ENCODE measurements around the gene FOXN4. TPM values are rescaled to one million over a fixed set of nuclear protein-coding genes. Genes with fewer than 3 reads are reported as not detected.

FOXN4 gene
- total RNA-seq, 1 experiment from 2014 or later: 0.52 TPM

DNA sequence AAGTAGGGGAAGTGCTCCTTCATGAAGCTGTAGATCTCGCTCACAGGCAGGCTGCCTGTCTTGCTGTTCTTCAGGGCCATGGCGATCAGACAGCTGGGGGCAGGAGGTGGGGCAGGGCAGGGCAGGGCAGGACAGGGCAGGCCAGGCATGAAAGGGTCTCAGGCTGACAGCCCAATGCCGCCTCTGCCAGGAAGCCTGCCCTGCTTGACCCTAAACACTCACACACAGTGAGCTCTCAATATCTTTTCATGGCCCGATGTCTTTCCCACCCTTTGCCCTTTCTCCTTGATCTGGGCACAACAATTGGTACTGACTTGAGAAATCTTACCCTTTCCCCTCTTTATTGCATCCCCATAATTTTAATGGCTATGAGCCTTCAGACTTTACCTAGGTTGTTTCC lies 22.4 kb downstream of the FOXN4 start (continued):
- TF ChIP-seq, protein P1, sequence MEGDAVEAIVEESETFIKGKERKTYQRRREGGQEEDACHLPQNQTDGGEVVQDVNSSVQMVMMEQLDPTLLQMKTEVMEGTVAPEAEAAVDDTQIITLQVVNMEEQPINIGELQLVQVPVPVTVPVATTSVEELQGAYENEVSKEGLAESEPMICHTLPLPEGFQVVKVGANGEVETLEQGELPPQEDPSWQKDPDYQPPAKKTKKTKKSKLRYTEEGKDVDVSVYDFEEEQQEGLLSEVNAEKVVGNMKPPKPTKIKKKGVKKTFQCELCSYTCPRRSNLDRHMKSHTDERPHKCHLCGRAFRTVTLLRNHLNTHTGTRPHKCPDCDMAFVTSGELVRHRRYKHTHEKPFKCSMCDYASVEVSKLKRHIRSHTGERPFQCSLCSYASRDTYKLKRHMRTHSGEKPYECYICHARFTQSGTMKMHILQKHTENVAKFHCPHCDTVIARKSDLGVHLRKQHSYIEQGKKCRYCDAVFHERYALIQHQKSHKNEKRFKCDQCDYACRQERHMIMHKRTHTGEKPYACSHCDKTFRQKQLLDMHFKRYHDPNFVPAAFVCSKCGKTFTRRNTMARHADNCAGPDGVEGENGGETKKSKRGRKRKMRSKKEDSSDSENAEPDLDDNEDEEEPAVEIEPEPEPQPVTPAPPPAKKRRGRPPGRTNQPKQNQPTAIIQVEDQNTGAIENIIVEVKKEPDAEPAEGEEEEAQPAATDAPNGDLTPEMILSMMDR (IDR thresholded peaks at IDR 0.05 in 2 of 3, conservative IDR thresholded peaks at IDR 0.05 in 1 of 3; ENCODE audit: borderline replicate concordance in 1 of 3, insufficient read depth in 1 of 3, low read depth in 2 of 3, low read length in 2 of 3): no peak
- no peak for TF ChIP-seq SRF (IDR thresholded peaks at IDR 0.05; ENCODE audit: low read depth)
- no peak for TF ChIP-seq EZH2 (IDR thresholded peaks at IDR 0.05)
- TF ChIP-seq TCF7L2 (IDR thresholded peaks at IDR 0.05; ENCODE audit: borderline replicate concordance, extremely low read depth, insufficient read depth, insufficient read length): no peak
- TF ChIP-seq JUND (IDR thresholded peaks at IDR 0.05): no peak
- TF ChIP-seq CEBPB (IDR thresholded peaks at IDR 0.05; ENCODE audit: low read depth): no peak
- no peak for TF ChIP-seq CBX3 (IDR thresholded peaks at IDR 0.05; ENCODE audit: low read depth)

DNA sequence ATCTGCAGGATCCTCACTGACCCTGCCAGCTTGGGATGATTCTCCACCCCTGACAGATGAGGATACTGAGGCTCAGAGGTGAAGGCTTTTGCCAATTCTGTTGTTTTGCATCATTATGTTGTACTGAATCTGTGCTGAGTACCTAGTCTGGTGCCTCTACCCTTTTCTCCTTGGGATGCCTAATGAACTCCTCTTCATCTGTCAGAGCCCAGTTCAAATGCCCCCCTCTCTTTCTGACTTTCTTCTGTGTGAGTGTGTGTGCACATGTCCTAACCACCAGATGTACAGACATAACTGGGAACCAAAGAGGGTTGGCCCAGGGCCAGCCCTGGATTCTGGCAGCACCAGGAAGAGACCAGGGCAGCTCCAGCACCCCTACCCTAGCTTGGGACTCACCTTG lies 22.8 kb downstream of the FOXN4 start:
- POLR2A ChIA-PET: interaction anchor here (0.6 kb wide), 1 partner anchor 110 kb away, joined by 3 read pairs; no protein-coding TSS in a partner anchor
- no peaks in the 10 kb centered on the region for H4K20me1 ChIP-seq (ENCODE audit: insufficient read depth)
- H3K27ac ChIP-seq (ENCODE audit: low read depth, low read length): no peak overlapping the region
- H3K9me3 ChIP-seq (ENCODE audit: control insufficient read depth in 1 of 2, insufficient read depth in 1 of 2, low read depth in 1 of 2, low read length in 2 of 2): no peaks in the 10 kb centered on the region
- no peak overlapping the region for H2AFZ ChIP-seq (ENCODE audit: low read depth, low read length, poor library complexity, severe bottlenecking)
- CTCF ChIA-PET: no interaction called here
- DNase-seq (ENCODE audit: low read depth, low spot score) (no peak), ATAC-seq (no peak)
- H3K79me2 ChIP-seq (ENCODE audit: insufficient read depth, low read length): no peaks in the 10 kb centered on the region
- H3K9me2 ChIP-seq (ENCODE audit: insufficient read depth): no peaks in the 10 kb centered on the region
- no peaks in the 10 kb centered on the region for H3K36me3 ChIP-seq (ENCODE audit: control insufficient read depth in 1 of 2, insufficient read depth in 2 of 2, low read length in 2 of 2)
- intact Hi-C loops (cut with micrococcal nuclease): no loop called here
- H3K4me3 ChIP-seq (replicated peaks in 1 of 2; ENCODE audit: low read depth in 1 of 2, low read length in 2 of 2): no peak overlapping the region
- H3K4me1 ChIP-seq (ENCODE audit: control insufficient read depth in 1 of 2, insufficient read depth in 2 of 2, low read length in 2 of 2): no peaks in the 10 kb centered on the region
- no peak overlapping the region for H3K4me2 ChIP-seq (ENCODE audit: low read length)
- H3K27me3 ChIP-seq (ENCODE audit: insufficient read depth, low read length): no peaks in the 10 kb centered on the region
- BruUV-seq (replicated peaks): no TSS peak
- no peak overlapping the region for H3K9ac ChIP-seq (ENCODE audit: low read length)
- RAD21 ChIA-PET (ENCODE audit: low non-redundant PET in 1 of 2, low total read pairs in 2 of 2, uncharacterized antibody in 2 of 2, unreplicated experiment in 2 of 2): no interaction called here
- TF ChIP-seq EZH2 (IDR thresholded peaks at IDR 0.05): no peak
- TF ChIP-seq EGR1 (IDR thresholded peaks at IDR 0.05; ENCODE audit: low read depth): no peak
- no peak for TF ChIP-seq FOSL1 (IDR thresholded peaks at IDR 0.05; ENCODE audit: low read depth)
- no peak for TF ChIP-seq CEBPB (IDR thresholded peaks at IDR 0.05; ENCODE audit: low read depth)
- no peak for TF ChIP-seq ATF3 (IDR thresholded peaks at IDR 0.05)
- TF ChIP-seq CBX3 (IDR thresholded peaks at IDR 0.05; ENCODE audit: low read depth): no peak
- TF ChIP-seq ELF1 (IDR thresholded peaks at IDR 0.05; ENCODE audit: borderline replicate concordance, low read depth): no peak
- no peak for TF ChIP-seq SP1 (IDR thresholded peaks at IDR 0.05; ENCODE audit: low read depth)
- TF ChIP-seq, protein P2, sequence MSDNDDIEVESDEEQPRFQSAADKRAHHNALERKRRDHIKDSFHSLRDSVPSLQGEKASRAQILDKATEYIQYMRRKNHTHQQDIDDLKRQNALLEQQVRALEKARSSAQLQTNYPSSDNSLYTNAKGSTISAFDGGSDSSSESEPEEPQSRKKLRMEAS (IDR thresholded peaks at IDR 0.05): no peak
- no peak for TF ChIP-seq ZBTB33 (IDR thresholded peaks at IDR 0.05; ENCODE audit: extremely low read depth, insufficient replicate concordance, low read length)
- TF ChIP-seq, protein P1 (IDR thresholded peaks at IDR 0.05 in 2 of 3, conservative IDR thresholded peaks at IDR 0.05 in 1 of 3; ENCODE audit: borderline replicate concordance in 1 of 3, insufficient read depth in 1 of 3, low read depth in 2 of 3, low read length in 2 of 3): no peak
- TF ChIP-seq YY1 (IDR thresholded peaks at IDR 0.05; ENCODE audit: extremely low read depth, insufficient replicate concordance, low read depth, low read length): no peak
- no peak for TF ChIP-seq RAD21 (IDR thresholded peaks at IDR 0.05; ENCODE audit: low read depth)
- no peak for TF ChIP-seq ZFX (IDR thresholded peaks at IDR 0.05)
- TF ChIP-seq TCF7L2 (IDR thresholded peaks at IDR 0.05; ENCODE audit: borderline replicate concordance, extremely low read depth, insufficient read depth, insufficient read length): no peak
- TF ChIP-seq SRF (IDR thresholded peaks at IDR 0.05; ENCODE audit: low read depth): no peak
- TF ChIP-seq SIN3A (IDR thresholded peaks at IDR 0.05; ENCODE audit: low read depth): no peak

All from HCT116 (cell line).